Panc1 (cell line): ENCODE data around the gene FETUB. TPM values are rescaled to one million over a fixed set of nuclear protein-coding genes. Genes with fewer than 3 reads are reported as not detected.

Experiments
- ATAC-seq: fragments of 200-7000 bp; cut with Tn5 transposase; 2 replicates; pipeline ENCODE4 v1.9.1; 2020; ENCODE audit warnings: mild to moderate bottlenecking, moderate library complexity
- BruUV-seq: library from RNA; stranded (reverse); fragments of 400-500 nt; replicated peaks from 2 replicates; lab custom pipeline; 2021; lab: Mats Ljungman, UMichigan
- CTCF ChIA-PET: fragments of 300-600 bp; sonication (Branson Sonifier 250); formaldehyde crosslinking; loops from one replicate; lab custom pipeline; 2022; ENCODE audit warnings: antibody characterized with exemption; lab: Charles Lee
- POLR2A ChIA-PET: fragments of 300-600 bp; sonication (Branson Sonifier 250); formaldehyde crosslinking; loops from one replicate; lab custom pipeline; 2022; ENCODE audit warnings: antibody characterized with exemption; lab: Charles Lee
- DNase-seq: peaks from one replicate; pipeline ENCODE4 v3.0.0-alpha.2; 2010; ENCODE audit warnings: low read depth, low spot score
- H3K27ac ChIP-seq: 2 replicates; pipeline ENCODE4 v1.5.1; 2011; ENCODE audit warnings: mild to moderate bottlenecking, low read length, inconsistent platforms
- H3K27me3 ChIP-seq: fragments of 200-500 bp; sonication (Bioruptor generic); 2 replicates; pipeline ENCODE4 v1.6.0; 2014; ENCODE audit warnings: low read length, inconsistent platforms; ENCODE audit not compliant: control insufficient read depth, insufficient read depth
- H3K36me3 ChIP-seq: fragments of 200-500 bp; sonication (Bioruptor generic); 2 replicates; pipeline ENCODE4 v1.5.1; 2014; ENCODE audit warnings: inconsistent platforms, mild to moderate bottlenecking, low read length, moderate library complexity; ENCODE audit not compliant: control insufficient read depth, insufficient read depth
- H3K4me1 ChIP-seq: 2 replicates; pipeline ENCODE4 v1.5.1; 2011; ENCODE audit warnings: inconsistent platforms, mild to moderate bottlenecking, low read length, moderate library complexity; ENCODE audit not compliant: control insufficient read depth, insufficient read depth
- H3K4me3 ChIP-seq, 2 experiments: 2 replicates each; pipeline ENCODE4 v1.5.1; 2011 to 2012; ENCODE audit warnings: low read depth in 2 of 2, low read length in 2 of 2, mild to moderate bottlenecking in 2 of 2, inconsistent platforms in 1 of 2, moderate library complexity in 1 of 2
- H3K9me3 ChIP-seq: fragments of 200-500 bp; sonication (Bioruptor generic); 2 replicates; pipeline ENCODE4 v1.5.1; 2014; ENCODE audit warnings: low read depth, mild to moderate bottlenecking, inconsistent platforms, low read length, moderate library complexity; ENCODE audit not compliant: control insufficient read depth, insufficient read depth
- POLR2AphosphoS5 ChIP-seq: IDR thresholded peaks from 2 replicates; pipeline ENCODE4 v1.6.1; 2012; ENCODE audit warnings: mild to moderate bottlenecking, low read depth, low read length, moderate library complexity
- SIN3A ChIP-seq: IDR thresholded peaks from 2 replicates; pipeline ENCODE4 v1.6.1; 2012; ENCODE audit warnings: low read depth, mild to moderate bottlenecking, low read length, moderate library complexity, borderline replicate concordance; ENCODE audit not compliant: insufficient read depth
- TCF7L2 ChIP-seq: IDR thresholded peaks from 2 replicates; pipeline ENCODE4 v1.6.1; 2011; ENCODE audit warnings: mild to moderate bottlenecking, low read depth, low read length, inconsistent platforms
- in situ Hi-C: cut with HindIII; loops from 2 replicates; pipeline ENCODE4 v1.10.0; 2016; ENCODE audit warnings: low sequenced_read_pairs, low pct_unique_long_range_greater_than_20kb
- intact Hi-C: fragments of 100-400 bp; cut with micrococcal nuclease; formaldehyde crosslinking; loops from one replicate; pipeline ENCODE4 v1.10.0; 2022; ENCODE audit not compliant: unreplicated experiment
- total RNA-seq: library from RNA; stranded (reverse); gene quantifications from one replicate; pipeline ENCODE4 v1.2.1, GENCODE V29; 2021; ENCODE audit not compliant: unreplicated experiment
- TF ChIP-seq, protein P1 (sequence below): fragments of 450-650 bp; IDR thresholded peaks from 2 replicates; pipeline ENCODE4 v1.5.1; 2017; ENCODE audit warnings: mild to moderate bottlenecking
- TF ChIP-seq, protein P2 (sequence below), 2 experiments: IDR thresholded peaks; 2 replicates each; pipeline ENCODE4 v1.6.1; 2011 to 2012; ENCODE audit warnings: low read depth in 2 of 2, control low read depth in 1 of 2, low read length in 1 of 2, mild to moderate bottlenecking in 1 of 2, moderate library complexity in 1 of 2; ENCODE audit not compliant: insufficient read depth in 1 of 2

Gene FETUB
- total RNA-seq, 1 experiment from 2014 or later: not detected

DNA sequence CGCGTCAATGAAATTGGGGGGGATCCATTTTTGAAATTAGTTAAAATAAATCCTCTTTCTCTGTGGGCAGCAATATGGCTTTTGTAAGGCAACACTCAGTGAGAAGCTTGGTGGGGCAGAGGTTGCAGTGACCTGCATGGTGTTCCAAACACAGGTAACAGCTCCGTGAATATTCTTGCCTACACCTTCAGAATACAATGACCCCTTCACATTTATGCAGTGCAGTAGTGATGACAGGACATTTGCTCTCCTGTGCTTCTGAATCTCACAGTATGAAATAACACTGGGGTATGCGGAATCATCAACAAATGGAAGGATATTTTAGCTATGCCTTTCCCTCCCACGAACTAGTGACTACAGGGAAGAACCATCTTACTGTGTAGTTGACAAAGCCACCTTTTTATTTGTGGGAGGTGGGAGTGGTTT, 20.4 kb upstream of the FETUB start:
- ATAC-seq (no peak), DNase-seq (no peak)
- in situ Hi-C loops: no loop called here
- ChIA-PET CTCF (interaction anchor here (0.5 kb wide), 1 partner anchor 638 kb away, joined by 3 read pairs; no protein-coding TSS in a partner anchor), POLR2A (no interaction called here)
- H3K9me3 ChIP-seq: no peaks in the 10 kb centered on the region
- no TSS peak for BruUV-seq
- no peak overlapping the region for H3K27ac ChIP-seq
- no peak overlapping the region for H3K4me3 ChIP-seq
- peaks cover 16% of the 10 kb centered on the region for H3K27me3 ChIP-seq
- H3K36me3 ChIP-seq: no peaks in the 10 kb centered on the region
- intact Hi-C loops: no loop called here
- H3K4me1 ChIP-seq: 0 out of 2 replicates have a peak, but pooled peaks cover 6% of the 10 kb centered on the region
- TF ChIP-seq TCF7L2 (no peak), SIN3A (no peak), POLR2AphosphoS5 (no peak)
- TF ChIP-seq, protein P1, sequence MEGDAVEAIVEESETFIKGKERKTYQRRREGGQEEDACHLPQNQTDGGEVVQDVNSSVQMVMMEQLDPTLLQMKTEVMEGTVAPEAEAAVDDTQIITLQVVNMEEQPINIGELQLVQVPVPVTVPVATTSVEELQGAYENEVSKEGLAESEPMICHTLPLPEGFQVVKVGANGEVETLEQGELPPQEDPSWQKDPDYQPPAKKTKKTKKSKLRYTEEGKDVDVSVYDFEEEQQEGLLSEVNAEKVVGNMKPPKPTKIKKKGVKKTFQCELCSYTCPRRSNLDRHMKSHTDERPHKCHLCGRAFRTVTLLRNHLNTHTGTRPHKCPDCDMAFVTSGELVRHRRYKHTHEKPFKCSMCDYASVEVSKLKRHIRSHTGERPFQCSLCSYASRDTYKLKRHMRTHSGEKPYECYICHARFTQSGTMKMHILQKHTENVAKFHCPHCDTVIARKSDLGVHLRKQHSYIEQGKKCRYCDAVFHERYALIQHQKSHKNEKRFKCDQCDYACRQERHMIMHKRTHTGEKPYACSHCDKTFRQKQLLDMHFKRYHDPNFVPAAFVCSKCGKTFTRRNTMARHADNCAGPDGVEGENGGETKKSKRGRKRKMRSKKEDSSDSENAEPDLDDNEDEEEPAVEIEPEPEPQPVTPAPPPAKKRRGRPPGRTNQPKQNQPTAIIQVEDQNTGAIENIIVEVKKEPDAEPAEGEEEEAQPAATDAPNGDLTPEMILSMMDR: no peak
- TF ChIP-seq, protein P2, sequence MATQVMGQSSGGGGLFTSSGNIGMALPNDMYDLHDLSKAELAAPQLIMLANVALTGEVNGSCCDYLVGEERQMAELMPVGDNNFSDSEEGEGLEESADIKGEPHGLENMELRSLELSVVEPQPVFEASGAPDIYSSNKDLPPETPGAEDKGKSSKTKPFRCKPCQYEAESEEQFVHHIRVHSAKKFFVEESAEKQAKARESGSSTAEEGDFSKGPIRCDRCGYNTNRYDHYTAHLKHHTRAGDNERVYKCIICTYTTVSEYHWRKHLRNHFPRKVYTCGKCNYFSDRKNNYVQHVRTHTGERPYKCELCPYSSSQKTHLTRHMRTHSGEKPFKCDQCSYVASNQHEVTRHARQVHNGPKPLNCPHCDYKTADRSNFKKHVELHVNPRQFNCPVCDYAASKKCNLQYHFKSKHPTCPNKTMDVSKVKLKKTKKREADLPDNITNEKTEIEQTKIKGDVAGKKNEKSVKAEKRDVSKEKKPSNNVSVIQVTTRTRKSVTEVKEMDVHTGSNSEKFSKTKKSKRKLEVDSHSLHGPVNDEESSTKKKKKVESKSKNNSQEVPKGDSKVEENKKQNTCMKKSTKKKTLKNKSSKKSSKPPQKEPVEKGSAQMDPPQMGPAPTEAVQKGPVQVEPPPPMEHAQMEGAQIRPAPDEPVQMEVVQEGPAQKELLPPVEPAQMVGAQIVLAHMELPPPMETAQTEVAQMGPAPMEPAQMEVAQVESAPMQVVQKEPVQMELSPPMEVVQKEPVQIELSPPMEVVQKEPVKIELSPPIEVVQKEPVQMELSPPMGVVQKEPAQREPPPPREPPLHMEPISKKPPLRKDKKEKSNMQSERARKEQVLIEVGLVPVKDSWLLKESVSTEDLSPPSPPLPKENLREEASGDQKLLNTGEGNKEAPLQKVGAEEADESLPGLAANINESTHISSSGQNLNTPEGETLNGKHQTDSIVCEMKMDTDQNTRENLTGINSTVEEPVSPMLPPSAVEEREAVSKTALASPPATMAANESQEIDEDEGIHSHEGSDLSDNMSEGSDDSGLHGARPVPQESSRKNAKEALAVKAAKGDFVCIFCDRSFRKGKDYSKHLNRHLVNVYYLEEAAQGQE (IDR thresholded peaks at IDR 0.05; ENCODE audit: insufficient read depth in 1 of 2, low read depth in 2 of 2, low read length in 1 of 2): no peak

DNA sequence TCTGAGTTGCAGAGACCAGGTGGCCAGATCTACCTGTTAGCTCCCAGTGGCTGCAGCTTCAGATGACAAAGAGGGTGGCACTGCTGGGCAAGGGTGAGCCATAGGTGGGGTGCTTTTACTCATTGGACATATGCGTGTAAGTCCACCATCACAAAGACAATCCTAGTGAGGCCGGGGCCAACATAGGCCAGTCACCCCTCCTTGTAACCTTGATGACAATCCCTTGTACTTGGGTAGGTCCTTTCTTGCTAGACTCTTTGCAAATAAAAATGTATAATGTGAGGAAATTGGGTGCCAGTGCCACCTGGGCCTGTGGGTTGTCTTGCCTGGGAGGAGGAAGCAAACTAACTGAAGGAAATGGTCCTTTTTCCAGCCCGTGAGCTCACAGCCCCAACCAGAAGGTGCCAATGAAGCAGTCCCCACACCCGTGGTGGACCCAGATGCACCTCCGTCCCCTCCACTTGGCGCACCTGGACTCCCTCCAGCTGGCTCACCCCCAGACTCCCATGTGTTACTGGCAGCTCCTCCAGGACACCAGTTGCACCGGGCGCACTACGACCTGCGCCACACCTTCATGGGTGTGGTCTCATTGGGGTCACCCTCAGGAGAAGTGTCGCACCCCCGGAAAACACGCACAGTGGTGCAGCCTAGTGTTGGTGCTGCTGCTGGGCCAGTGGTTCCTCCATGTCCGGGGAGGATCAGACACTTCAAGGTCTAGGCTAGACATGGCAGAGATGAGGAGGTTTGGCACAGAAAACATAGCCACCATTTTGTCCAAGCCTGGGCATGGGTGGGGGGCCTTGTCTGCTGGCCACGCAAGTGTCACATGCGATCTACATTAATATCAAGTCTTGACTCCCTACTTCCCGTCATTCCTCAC, 19.7 kb upstream of the FETUB start:
- no peak for DNase-seq
- Histone ChIP-seq H3K27ac (no peak overlapping the region), H3K4me1 (0 out of 2 replicates have a peak, but pooled peaks cover 6% of the 10 kb centered on the region), H3K36me3 (no peaks in the 10 kb centered on the region), H3K27me3 (peaks cover 16% of the 10 kb centered on the region), H3K4me3 (no peak overlapping the region), H3K9me3 (no peaks in the 10 kb centered on the region)
- intact Hi-C loops (no loop called here), in situ Hi-C loops (no loop called here)
- no TSS peak for BruUV-seq
- ChIA-PET POLR2A (no interaction called here), CTCF (interaction anchor here (0.5 kb wide), 1 partner anchor 638 kb away, joined by 3 read pairs; no protein-coding TSS in a partner anchor)
- ATAC-seq: no peak
- TF ChIP-seq SIN3A: no peak
- TF ChIP-seq, protein P1: no peak
- TF ChIP-seq, protein P2 (IDR thresholded peaks at IDR 0.05; ENCODE audit: insufficient read depth in 1 of 2, low read depth in 2 of 2, low read length in 1 of 2): no peak
- no peak for TF ChIP-seq POLR2AphosphoS5
- TF ChIP-seq TCF7L2: no peak
